HUES6 (cell line): ENCODE results near the gene PLA2G2D.

ENCODE experiments used
- H3K27ac ChIP-seq: 2 replicates; pipeline ENCODE4 v1.7.0; 2013; ENCODE audit warnings: low read depth, mild to moderate bottlenecking, low read length, inconsistent platforms
- H3K27me3 ChIP-seq: 2 replicates; pipeline ENCODE4 v1.6.1; 2013; ENCODE audit warnings: low read length; ENCODE audit not compliant: control insufficient read depth, insufficient read depth
- H3K36me3 ChIP-seq: 2 replicates; pipeline ENCODE4 v1.6.1; 2013; ENCODE audit warnings: low read length; ENCODE audit not compliant: control insufficient read depth, insufficient read depth
- H3K4me1 ChIP-seq: 2 replicates; pipeline ENCODE4 v1.6.1; 2013; ENCODE audit warnings: low read length; ENCODE audit not compliant: control insufficient read depth, insufficient read depth
- H3K4me3 ChIP-seq: 2 replicates; pipeline ENCODE4 v1.5.1; 2013; ENCODE audit warnings: low read depth, low read length
- H3K9ac ChIP-seq: one replicate; pipeline ENCODE4 v1.6.1; 2013; ENCODE audit warnings: mild to moderate bottlenecking, low read length
- H3K9me3 ChIP-seq: 2 replicates; pipeline ENCODE4 v1.6.1; 2013; ENCODE audit warnings: low read depth, low read length; ENCODE audit not compliant: control insufficient read depth, insufficient read depth

Gene PLA2G2D

GRCh38 chr1:20100632-20101355 is 18.5 kb downstream of the PLA2G2D start:
- Histone ChIP-seq H3K4me1 (no peaks in the 10 kb centered on the region), H3K27ac (no peak overlapping the region), H3K27me3 (no peaks in the 10 kb centered on the region), H3K36me3 (no peaks in the 10 kb centered on the region), H3K9ac (no peak overlapping the region), H3K9me3 (peaks cover 40% of the 10 kb centered on the region), H3K4me3 (no peak overlapping the region)

- Histone ChIP-seq H3K4me3 (no peak overlapping the region), H3K9ac (no peak overlapping the region), H3K4me1 (no peaks in the 10 kb centered on the region), H3K9me3 (peaks cover 53% of the 10 kb centered on the region), H3K36me3 (no peaks in the 10 kb centered on the region), H3K27me3 (no peaks in the 10 kb centered on the region), H3K27ac (no peak overlapping the region)
Observed at GRCh38 chr1:20099533-20099932, 19.8 kb downstream of the PLA2G2D start.

GRCh38 chr1:20096840-20097447 is 22.4 kb downstream of the PLA2G2D start:
- Histone ChIP-seq H3K27ac (no peak overlapping the region), H3K4me1 (no peaks in the 10 kb centered on the region), H3K9me3 (peaks cover 70% of the 10 kb centered on the region), H3K27me3 (no peaks in the 10 kb centered on the region), H3K4me3 (no peak overlapping the region), H3K36me3 (no peaks in the 10 kb centered on the region), H3K9ac (no peak overlapping the region)

- Histone ChIP-seq H3K27me3 (no peaks in the 10 kb centered on the region), H3K4me1 (no peaks in the 10 kb centered on the region), H3K9ac (no peak overlapping the region), H3K27ac (no peak overlapping the region), H3K36me3 (no peaks in the 10 kb centered on the region), H3K9me3 (peaks cover 70% of the 10 kb centered on the region), H3K4me3 (no peak overlapping the region)
Observed at GRCh38 chr1:20095564-20096434, 23.5 kb downstream of the PLA2G2D start.

GRCh38 chr1:20093940-20094391 is 25.4 kb downstream of the PLA2G2D start:
- H3K9ac ChIP-seq = no peak overlapping the region
- H3K27ac ChIP-seq = no peak overlapping the region
- H3K4me3 ChIP-seq = no peak overlapping the region
- H3K27me3 ChIP-seq = no peaks in the 10 kb centered on the region
- peaks cover 76% of the 10 kb centered on the region for H3K9me3 ChIP-seq
- H3K36me3 ChIP-seq = no peaks in the 10 kb centered on the region
- H3K4me1 ChIP-seq = no peaks in the 10 kb centered on the region

- H3K36me3 ChIP-seq = no peaks in the 10 kb centered on the region
- no peak overlapping the region for H3K27ac ChIP-seq
- H3K9me3 ChIP-seq = peaks cover 69% of the 10 kb centered on the region
- H3K4me3 ChIP-seq = no peak overlapping the region
- no peaks in the 10 kb centered on the region for H3K27me3 ChIP-seq
- no peaks in the 10 kb centered on the region for H3K4me1 ChIP-seq
- H3K9ac ChIP-seq = no peak overlapping the region
Observed at GRCh38 chr1:20093303-20093702, 26.0 kb downstream of the PLA2G2D start.

GRCh38 chr1:20090641-20091040 is 28.7 kb downstream of the PLA2G2D start:
- Histone ChIP-seq H3K36me3 (no peaks in the 10 kb centered on the region), H3K27me3 (no peaks in the 10 kb centered on the region), H3K4me3 (no peak overlapping the region), H3K9ac (no peak overlapping the region), H3K4me1 (no peaks in the 10 kb centered on the region), H3K9me3 (peaks cover 43% of the 10 kb centered on the region), H3K27ac (no peak overlapping the region)

GRCh38 chr1:20090119-20090518 is 29.2 kb downstream of the PLA2G2D start:
- no peak overlapping the region for H3K4me3 ChIP-seq
- peaks cover 38% of the 10 kb centered on the region for H3K9me3 ChIP-seq
- no peaks in the 10 kb centered on the region for H3K27me3 ChIP-seq
- H3K36me3 ChIP-seq = no peaks in the 10 kb centered on the region
- no peaks in the 10 kb centered on the region for H3K4me1 ChIP-seq
- no peak overlapping the region for H3K27ac ChIP-seq
- H3K9ac ChIP-seq = no peak overlapping the region

GRCh38 chr1:20089328-20090077 is 29.8 kb downstream of the PLA2G2D start:
- no peak overlapping the region for H3K4me3 ChIP-seq
- H3K4me1 ChIP-seq = no peaks in the 10 kb centered on the region
- peaks cover 31% of the 10 kb centered on the region for H3K9me3 ChIP-seq
- no peak overlapping the region for H3K9ac ChIP-seq
- H3K27me3 ChIP-seq = no peaks in the 10 kb centered on the region
- H3K27ac ChIP-seq = no peak overlapping the region
- H3K36me3 ChIP-seq = no peaks in the 10 kb centered on the region

- Histone ChIP-seq H3K27ac (no peak overlapping the region), H3K36me3 (no peaks in the 10 kb centered on the region), H3K9ac (no peak overlapping the region), H3K27me3 (no peaks in the 10 kb centered on the region), H3K4me3 (no peak overlapping the region), H3K4me1 (peaks cover 3% of the 10 kb centered on the region; the same call in 1 of the 2 replicates), H3K9me3 (peaks cover 15% of the 10 kb centered on the region)
Observed at GRCh38 chr1:20087668-20088067, 31.7 kb downstream of the PLA2G2D start.
